Panc1 (cell line): ENCODE results near the gene FUT2. TPM values are rescaled to one million over a fixed set of nuclear protein-coding genes. Genes with fewer than 3 reads are reported as not detected.

Experiments used
- ATAC-seq: fragments of 200-7000 bp; cut with Tn5 transposase; 2 replicates; pipeline ENCODE4 v1.9.1; 2020; ENCODE audit warnings: mild to moderate bottlenecking, moderate library complexity
- BruUV-seq: library from RNA; stranded (reverse); fragments of 400-500 nt; replicated peaks from 2 replicates; lab custom pipeline; 2021; lab: Mats Ljungman, UMichigan
- CTCF ChIA-PET: fragments of 300-600 bp; sonication (Branson Sonifier 250); formaldehyde crosslinking; loops from one replicate; lab custom pipeline; 2022; ENCODE audit warnings: antibody characterized with exemption; lab: Charles Lee
- POLR2A ChIA-PET: fragments of 300-600 bp; sonication (Branson Sonifier 250); formaldehyde crosslinking; loops from one replicate; lab custom pipeline; 2022; ENCODE audit warnings: antibody characterized with exemption; lab: Charles Lee
- DNase-seq: peaks from one replicate; pipeline ENCODE4 v3.0.0-alpha.2; 2010; ENCODE audit warnings: low read depth, low spot score
- H3K27ac ChIP-seq: 2 replicates; pipeline ENCODE4 v1.5.1; 2011; ENCODE audit warnings: mild to moderate bottlenecking, low read length, inconsistent platforms
- H3K27me3 ChIP-seq: fragments of 200-500 bp; sonication (Bioruptor generic); 2 replicates; pipeline ENCODE4 v1.6.0; 2014; ENCODE audit warnings: low read length, inconsistent platforms; ENCODE audit not compliant: control insufficient read depth, insufficient read depth
- H3K36me3 ChIP-seq: fragments of 200-500 bp; sonication (Bioruptor generic); 2 replicates; pipeline ENCODE4 v1.5.1; 2014; ENCODE audit warnings: inconsistent platforms, mild to moderate bottlenecking, low read length, moderate library complexity; ENCODE audit not compliant: control insufficient read depth, insufficient read depth
- H3K4me1 ChIP-seq: 2 replicates; pipeline ENCODE4 v1.5.1; 2011; ENCODE audit warnings: inconsistent platforms, mild to moderate bottlenecking, low read length, moderate library complexity; ENCODE audit not compliant: control insufficient read depth, insufficient read depth
- H3K4me3 ChIP-seq, 2 experiments: 2 replicates each; pipeline ENCODE4 v1.5.1; 2011 to 2012; ENCODE audit warnings: low read depth in 2 of 2, low read length in 2 of 2, mild to moderate bottlenecking in 2 of 2, inconsistent platforms in 1 of 2, moderate library complexity in 1 of 2
- H3K9me3 ChIP-seq: fragments of 200-500 bp; sonication (Bioruptor generic); 2 replicates; pipeline ENCODE4 v1.5.1; 2014; ENCODE audit warnings: low read depth, mild to moderate bottlenecking, inconsistent platforms, low read length, moderate library complexity; ENCODE audit not compliant: control insufficient read depth, insufficient read depth
- POLR2AphosphoS5 ChIP-seq: IDR thresholded peaks from 2 replicates; pipeline ENCODE4 v1.6.1; 2012; ENCODE audit warnings: mild to moderate bottlenecking, low read depth, low read length, moderate library complexity
- SIN3A ChIP-seq: IDR thresholded peaks from 2 replicates; pipeline ENCODE4 v1.6.1; 2012; ENCODE audit warnings: low read depth, mild to moderate bottlenecking, low read length, moderate library complexity, borderline replicate concordance; ENCODE audit not compliant: insufficient read depth
- TCF7L2 ChIP-seq: IDR thresholded peaks from 2 replicates; pipeline ENCODE4 v1.6.1; 2011; ENCODE audit warnings: mild to moderate bottlenecking, low read depth, low read length, inconsistent platforms
- in situ Hi-C: cut with HindIII; loops from 2 replicates; pipeline ENCODE4 v1.10.0; 2016; ENCODE audit warnings: low sequenced_read_pairs, low pct_unique_long_range_greater_than_20kb
- intact Hi-C: fragments of 100-400 bp; cut with micrococcal nuclease; formaldehyde crosslinking; loops from one replicate; pipeline ENCODE4 v1.10.0; 2022; ENCODE audit not compliant: unreplicated experiment
- total RNA-seq: library from RNA; stranded (reverse); gene quantifications from one replicate; pipeline ENCODE4 v1.2.1, GENCODE V29; 2021; ENCODE audit not compliant: unreplicated experiment
- TF ChIP-seq, protein P1 (sequence below), 2 experiments: IDR thresholded peaks; 2 replicates each; pipeline ENCODE4 v1.6.1; 2011 to 2012; ENCODE audit warnings: low read depth in 2 of 2, control low read depth in 1 of 2, low read length in 1 of 2, mild to moderate bottlenecking in 1 of 2, moderate library complexity in 1 of 2; ENCODE audit not compliant: insufficient read depth in 1 of 2
- TF ChIP-seq, protein P2 (sequence below): fragments of 450-650 bp; IDR thresholded peaks from 2 replicates; pipeline ENCODE4 v1.5.1; 2017; ENCODE audit warnings: mild to moderate bottlenecking

Gene FUT2
- total RNA-seq, 1 experiment from 2014 or later, result 0.08 TPM

DNA sequence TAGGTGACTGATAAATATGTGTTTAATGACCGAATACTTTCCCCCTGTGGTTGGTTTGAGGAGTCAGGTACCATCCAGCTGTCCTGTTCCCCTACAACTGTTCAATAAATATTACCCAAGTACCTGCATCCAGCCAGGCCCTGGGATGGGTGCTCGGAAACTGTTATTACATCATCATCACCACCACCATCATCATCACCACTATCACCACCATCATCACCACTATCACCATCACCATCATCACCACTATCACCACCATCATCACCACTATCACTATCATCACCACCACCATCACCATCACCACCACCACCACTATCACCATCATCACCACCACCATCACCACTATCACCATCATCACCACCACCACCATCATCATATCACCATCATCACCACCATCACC lies 27.0 kb upstream of the FUT2 start:
- in situ Hi-C loops (no loop called here), intact Hi-C loops (no loop called here)
- H3K36me3 ChIP-seq, result no peaks in the 10 kb centered on the region
- BruUV-seq, result no TSS peak
- POLR2A ChIA-PET, result no interaction called here
- no peak for ATAC-seq
- H3K27ac ChIP-seq, result no peak overlapping the region
- DNase-seq, result no peak
- no peak overlapping the region for H3K4me3 ChIP-seq
- TF ChIP-seq TCF7L2 (no peak), SIN3A (no peak), POLR2AphosphoS5 (no peak)
- TF ChIP-seq, protein P1, sequence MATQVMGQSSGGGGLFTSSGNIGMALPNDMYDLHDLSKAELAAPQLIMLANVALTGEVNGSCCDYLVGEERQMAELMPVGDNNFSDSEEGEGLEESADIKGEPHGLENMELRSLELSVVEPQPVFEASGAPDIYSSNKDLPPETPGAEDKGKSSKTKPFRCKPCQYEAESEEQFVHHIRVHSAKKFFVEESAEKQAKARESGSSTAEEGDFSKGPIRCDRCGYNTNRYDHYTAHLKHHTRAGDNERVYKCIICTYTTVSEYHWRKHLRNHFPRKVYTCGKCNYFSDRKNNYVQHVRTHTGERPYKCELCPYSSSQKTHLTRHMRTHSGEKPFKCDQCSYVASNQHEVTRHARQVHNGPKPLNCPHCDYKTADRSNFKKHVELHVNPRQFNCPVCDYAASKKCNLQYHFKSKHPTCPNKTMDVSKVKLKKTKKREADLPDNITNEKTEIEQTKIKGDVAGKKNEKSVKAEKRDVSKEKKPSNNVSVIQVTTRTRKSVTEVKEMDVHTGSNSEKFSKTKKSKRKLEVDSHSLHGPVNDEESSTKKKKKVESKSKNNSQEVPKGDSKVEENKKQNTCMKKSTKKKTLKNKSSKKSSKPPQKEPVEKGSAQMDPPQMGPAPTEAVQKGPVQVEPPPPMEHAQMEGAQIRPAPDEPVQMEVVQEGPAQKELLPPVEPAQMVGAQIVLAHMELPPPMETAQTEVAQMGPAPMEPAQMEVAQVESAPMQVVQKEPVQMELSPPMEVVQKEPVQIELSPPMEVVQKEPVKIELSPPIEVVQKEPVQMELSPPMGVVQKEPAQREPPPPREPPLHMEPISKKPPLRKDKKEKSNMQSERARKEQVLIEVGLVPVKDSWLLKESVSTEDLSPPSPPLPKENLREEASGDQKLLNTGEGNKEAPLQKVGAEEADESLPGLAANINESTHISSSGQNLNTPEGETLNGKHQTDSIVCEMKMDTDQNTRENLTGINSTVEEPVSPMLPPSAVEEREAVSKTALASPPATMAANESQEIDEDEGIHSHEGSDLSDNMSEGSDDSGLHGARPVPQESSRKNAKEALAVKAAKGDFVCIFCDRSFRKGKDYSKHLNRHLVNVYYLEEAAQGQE (IDR thresholded peaks at IDR 0.05; ENCODE audit: insufficient read depth in 1 of 2, low read depth in 2 of 2, low read length in 1 of 2), result no peak
- TF ChIP-seq, protein P2, sequence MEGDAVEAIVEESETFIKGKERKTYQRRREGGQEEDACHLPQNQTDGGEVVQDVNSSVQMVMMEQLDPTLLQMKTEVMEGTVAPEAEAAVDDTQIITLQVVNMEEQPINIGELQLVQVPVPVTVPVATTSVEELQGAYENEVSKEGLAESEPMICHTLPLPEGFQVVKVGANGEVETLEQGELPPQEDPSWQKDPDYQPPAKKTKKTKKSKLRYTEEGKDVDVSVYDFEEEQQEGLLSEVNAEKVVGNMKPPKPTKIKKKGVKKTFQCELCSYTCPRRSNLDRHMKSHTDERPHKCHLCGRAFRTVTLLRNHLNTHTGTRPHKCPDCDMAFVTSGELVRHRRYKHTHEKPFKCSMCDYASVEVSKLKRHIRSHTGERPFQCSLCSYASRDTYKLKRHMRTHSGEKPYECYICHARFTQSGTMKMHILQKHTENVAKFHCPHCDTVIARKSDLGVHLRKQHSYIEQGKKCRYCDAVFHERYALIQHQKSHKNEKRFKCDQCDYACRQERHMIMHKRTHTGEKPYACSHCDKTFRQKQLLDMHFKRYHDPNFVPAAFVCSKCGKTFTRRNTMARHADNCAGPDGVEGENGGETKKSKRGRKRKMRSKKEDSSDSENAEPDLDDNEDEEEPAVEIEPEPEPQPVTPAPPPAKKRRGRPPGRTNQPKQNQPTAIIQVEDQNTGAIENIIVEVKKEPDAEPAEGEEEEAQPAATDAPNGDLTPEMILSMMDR, result no peak
- CTCF ChIA-PET, result no interaction called here
- H3K9me3 ChIP-seq, result no peaks in the 10 kb centered on the region
- no peaks in the 10 kb centered on the region for H3K4me1 ChIP-seq
- H3K27me3 ChIP-seq, result no peaks in the 10 kb centered on the region

DNA sequence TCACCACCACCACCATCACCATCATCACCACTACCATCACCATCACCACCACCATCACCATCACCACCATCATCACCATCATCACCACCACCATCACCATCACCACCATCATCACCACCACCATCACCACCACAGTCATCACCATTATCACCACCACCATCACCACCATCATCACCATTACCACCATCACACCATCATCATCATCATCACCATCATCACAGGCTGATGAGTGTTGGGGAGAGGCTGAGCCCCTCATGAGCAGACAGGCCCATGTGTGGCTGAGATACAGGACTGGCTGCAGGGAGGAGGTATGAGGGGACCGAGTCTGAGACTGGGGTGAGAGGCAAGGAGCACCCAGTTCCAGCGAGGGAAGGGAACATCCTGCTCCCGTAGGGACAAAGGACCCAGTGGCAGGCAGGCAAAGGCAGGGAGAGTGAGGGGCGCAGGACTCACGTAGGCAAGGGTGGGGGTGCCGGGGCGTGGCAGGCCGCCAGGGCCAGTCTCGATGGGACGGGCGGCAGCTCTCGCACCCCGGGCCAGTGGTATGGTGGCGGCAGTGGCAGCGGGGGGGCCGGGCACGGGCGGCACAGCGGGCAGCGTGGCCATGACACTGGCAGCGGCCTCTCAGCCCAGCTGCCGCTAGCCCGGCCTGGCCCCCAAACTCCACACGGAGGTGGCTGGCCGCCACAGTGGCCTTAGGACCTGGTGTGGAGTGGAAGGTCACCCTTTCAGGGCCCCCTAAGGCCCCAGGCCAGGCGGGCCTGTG lies 25.7 kb upstream of the FUT2 start:
- Histone ChIP-seq H3K4me3 (no peak overlapping the region), H3K27me3 (no peaks in the 10 kb centered on the region), H3K36me3 (no peaks in the 10 kb centered on the region), H3K4me1 (no peaks in the 10 kb centered on the region), H3K27ac (no peak overlapping the region), H3K9me3 (no peaks in the 10 kb centered on the region)
- no TSS peak for BruUV-seq
- DNase-seq (no peak), ATAC-seq (no peak)
- intact Hi-C loops (no loop called here), in situ Hi-C loops (no loop called here)
- TF ChIP-seq, protein P2, result no peak
- TF ChIP-seq TCF7L2, result no peak
- TF ChIP-seq, protein P1 (IDR thresholded peaks at IDR 0.05; ENCODE audit: insufficient read depth in 1 of 2, low read depth in 2 of 2, low read length in 1 of 2), result no peak
- no peak for TF ChIP-seq POLR2AphosphoS5
- TF ChIP-seq SIN3A, result no peak
- POLR2A ChIA-PET, result no interaction called here
- CTCF ChIA-PET, result no interaction called here
